Measurements from ENCODE around the gene CENPX.

The CENPX gene

GRCh38 chr17:81976332-81977210, 46.1 kb downstream of the CENPX start:
- DNase-seq, result peak; percentile 58

GRCh38 chr17:81973432-81973831, 49.2 kb downstream of the CENPX start:
- no peak for DNase-seq

- no peak for DNase-seq
These were observed 53.5 kb downstream of the CENPX start for GRCh38 chr17:81968850-81969812.

Data from stimulated activated CD4-positive, alpha-beta T cell treated with anti-CD3 and anti-CD28 coated beads, Interleukin-1b, Interleukin-23, amount 100 ng/mL, for 48 hours (primary cell).